Left ventricle myocardium inferior (tissue), 1 donor: Measurements from ENCODE around the gene CATSPER3. TPM values are rescaled to one million over a fixed set of nuclear protein-coding genes. Genes with fewer than 3 reads are reported as not detected.

Source experiments
- DNase-seq: peaks from one replicate; pipeline ENCODE4 v3.0.0-alpha.2; 2020
- H3K27ac ChIP-seq: fragments of 200-600 bp; replicated peaks from 2 replicates; pipeline ENCODE4 v1.8.0; 2021
- H3K27me3 ChIP-seq: fragments of 200-600 bp; 2 replicates; pipeline ENCODE4 v1.8.0; 2021; ENCODE audit warnings: low read depth
- H3K36me3 ChIP-seq: fragments of 200-600 bp; 2 replicates; pipeline ENCODE4 v1.8.0; 2021
- H3K4me1 ChIP-seq: fragments of 200-600 bp; 2 replicates; pipeline ENCODE4 v1.8.0; 2021
- H3K4me3 ChIP-seq: fragments of 200-600 bp; 2 replicates; pipeline ENCODE4 v1.8.0; 2021; ENCODE audit warnings: mild to moderate bottlenecking, moderate library complexity
- H3K9me3 ChIP-seq: fragments of 200-600 bp; replicated peaks from 2 replicates; pipeline ENCODE4 v1.8.0; 2021
- intact Hi-C: fragments of 100-400 bp; cut with micrococcal nuclease; formaldehyde crosslinking; loops from one replicate; pipeline ENCODE4 v1.11.0; 2022
- total RNA-seq: library from RNA; stranded (reverse); fragmentation: NEBNext Ultra II Directional; extraction: Animal tissue kit (Norgen Biotek cat#: 25700); gene quantifications from one replicate; pipeline ENCODE4 v1.2.1, GENCODE V29; 2021
- TF ChIP-seq, protein P1 (sequence below): fragments of 200-600 bp; IDR thresholded peaks from 2 replicates; pipeline ENCODE4 v1.8.0; 2021; ENCODE audit warnings: antibody characterized with exemption, mild to moderate bottlenecking, borderline replicate concordance
- donor health status: DM: no; HTN: yes; CAD: no; lungs with severe emphysema.

Gene CATSPER3
- total RNA-seq, 1 donor from 2014 or later, result 0.49 TPM

DNA sequence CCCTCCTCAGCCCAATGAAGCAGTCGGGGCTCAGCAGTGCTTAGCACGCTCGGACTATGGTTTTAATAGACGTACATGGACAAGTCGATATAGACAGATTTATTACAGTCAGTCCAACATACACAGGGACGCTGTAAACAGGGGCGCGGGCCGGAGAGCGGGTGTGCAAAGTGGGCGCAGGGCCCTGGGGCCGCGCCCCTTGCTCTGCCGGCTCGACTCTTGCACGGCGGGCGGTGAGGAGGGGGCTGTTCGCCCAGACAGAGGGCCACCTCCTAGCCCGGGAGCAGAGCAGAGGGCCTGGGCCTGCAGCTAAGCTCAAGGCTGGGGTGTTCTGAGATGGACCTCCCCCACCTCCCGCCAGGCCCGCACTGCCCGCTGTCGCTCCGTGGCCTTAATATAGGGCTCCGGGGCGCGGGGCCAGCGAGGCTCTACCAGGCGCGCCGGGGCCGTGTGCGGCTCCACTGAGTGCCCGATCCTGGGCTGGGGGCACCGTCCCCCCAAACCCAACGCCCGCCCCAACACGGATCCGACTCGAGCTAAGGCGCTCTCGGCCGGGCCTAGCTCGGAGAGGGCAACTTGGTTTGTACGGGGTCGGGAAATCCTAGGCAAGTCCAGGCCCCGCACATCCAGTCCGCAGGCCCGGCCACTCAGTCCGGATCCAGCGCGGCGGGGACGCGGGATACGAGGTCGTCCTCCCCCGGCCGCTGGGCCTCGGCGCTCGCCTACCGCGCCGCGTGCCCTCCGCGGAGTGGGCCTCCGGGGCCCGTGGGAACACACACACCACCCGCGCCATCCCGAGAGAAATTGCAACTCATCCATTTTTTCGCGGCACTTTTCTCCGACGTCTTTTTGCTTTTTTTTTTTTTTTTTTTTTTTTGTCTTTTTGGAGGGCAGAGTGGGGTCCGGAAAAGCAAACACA, 60.2 kb downstream of the CATSPER3 start:
- intact Hi-C loops, result no loop called here
- Histone ChIP-seq H3K27ac (no peak overlapping the region), H3K9me3 (no peaks in the 10 kb centered on the region), H3K36me3 (no peaks in the 10 kb centered on the region), H3K27me3 (peaks cover 93% of the 10 kb centered on the region), H3K4me3 (no peak overlapping the region), H3K4me1 (peaks cover 35% of the 10 kb centered on the region)
- DNase-seq, result no peak
- TF ChIP-seq, protein P1, sequence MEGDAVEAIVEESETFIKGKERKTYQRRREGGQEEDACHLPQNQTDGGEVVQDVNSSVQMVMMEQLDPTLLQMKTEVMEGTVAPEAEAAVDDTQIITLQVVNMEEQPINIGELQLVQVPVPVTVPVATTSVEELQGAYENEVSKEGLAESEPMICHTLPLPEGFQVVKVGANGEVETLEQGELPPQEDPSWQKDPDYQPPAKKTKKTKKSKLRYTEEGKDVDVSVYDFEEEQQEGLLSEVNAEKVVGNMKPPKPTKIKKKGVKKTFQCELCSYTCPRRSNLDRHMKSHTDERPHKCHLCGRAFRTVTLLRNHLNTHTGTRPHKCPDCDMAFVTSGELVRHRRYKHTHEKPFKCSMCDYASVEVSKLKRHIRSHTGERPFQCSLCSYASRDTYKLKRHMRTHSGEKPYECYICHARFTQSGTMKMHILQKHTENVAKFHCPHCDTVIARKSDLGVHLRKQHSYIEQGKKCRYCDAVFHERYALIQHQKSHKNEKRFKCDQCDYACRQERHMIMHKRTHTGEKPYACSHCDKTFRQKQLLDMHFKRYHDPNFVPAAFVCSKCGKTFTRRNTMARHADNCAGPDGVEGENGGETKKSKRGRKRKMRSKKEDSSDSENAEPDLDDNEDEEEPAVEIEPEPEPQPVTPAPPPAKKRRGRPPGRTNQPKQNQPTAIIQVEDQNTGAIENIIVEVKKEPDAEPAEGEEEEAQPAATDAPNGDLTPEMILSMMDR, result no peak

DNA sequence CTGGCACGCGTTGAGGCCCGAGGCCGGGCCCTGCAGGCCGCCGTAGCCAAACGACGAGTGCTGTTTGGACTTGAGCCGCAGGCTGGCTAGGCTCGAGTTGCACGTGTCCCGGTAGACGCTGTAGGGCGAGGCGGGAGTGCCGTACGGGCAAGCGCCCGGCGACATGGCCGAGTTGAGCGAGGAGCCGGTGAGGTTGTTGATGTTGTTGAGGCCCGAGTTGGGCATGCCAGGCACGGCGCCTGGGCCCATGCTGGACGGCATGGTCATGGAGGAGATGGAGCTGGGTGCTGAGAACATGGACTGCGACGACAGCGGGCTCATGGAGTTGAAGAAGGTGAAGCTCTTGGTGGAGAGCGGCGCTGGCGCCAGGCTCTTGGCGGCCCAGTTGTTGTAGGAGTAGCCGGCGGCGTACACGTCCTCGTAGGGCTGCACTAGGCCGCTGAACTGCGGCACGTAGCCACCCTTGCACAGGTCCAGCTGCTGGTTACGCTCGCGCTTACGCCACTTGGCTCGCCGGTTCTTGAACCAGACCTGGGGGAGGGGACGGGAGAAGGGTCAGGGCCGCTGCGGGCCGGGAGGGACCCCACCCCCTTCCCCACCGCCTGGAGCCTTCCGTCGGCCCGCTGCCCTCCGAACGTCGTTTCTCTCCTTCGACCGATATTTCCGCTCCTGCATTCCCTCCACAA, 61.2 kb downstream of the CATSPER3 start:
- TF ChIP-seq, protein P1, result no peak
- Histone ChIP-seq H3K27ac (no peak overlapping the region), H3K36me3 (no peaks in the 10 kb centered on the region), H3K4me3 (no peak overlapping the region), H3K4me1 (peaks cover 45% of the 10 kb centered on the region), H3K27me3 (peaks cover 100% of the 10 kb centered on the region), H3K9me3 (no peaks in the 10 kb centered on the region)
- intact Hi-C loops, result no loop called here
- no peak for DNase-seq

DNA sequence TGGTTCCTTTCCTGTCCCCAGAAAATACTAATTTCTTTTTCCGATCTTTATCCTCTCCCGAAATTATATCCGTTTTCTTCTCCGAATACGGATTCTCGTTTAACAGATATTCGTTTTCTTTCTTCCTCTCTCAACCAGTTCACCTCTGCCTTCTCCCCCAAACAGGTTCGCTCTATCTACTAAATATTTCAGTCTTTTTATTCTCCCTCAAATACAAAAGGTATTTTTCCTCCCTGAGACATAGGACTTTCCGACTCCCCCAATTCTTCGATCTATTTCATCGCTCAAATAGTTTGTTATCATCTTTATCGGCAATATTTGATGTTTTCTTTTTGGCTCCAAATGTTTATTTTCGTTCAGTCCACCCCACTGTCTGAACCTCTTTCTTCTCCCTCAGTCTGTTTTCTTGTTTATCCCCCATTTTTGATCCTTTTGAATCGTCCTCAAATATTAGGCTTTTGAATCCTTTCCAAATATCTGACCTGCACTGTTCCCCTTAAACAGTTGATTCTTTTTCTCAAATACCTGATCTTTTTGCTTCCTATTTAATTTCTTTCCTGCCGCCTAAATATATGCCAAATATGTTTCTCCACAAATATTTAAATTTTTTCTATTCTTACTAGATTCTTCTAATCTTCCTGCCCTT, 61.9 kb downstream of the CATSPER3 start:
- no peaks in the 10 kb centered on the region for H3K36me3 ChIP-seq
- peaks cover 52% of the 10 kb centered on the region for H3K4me1 ChIP-seq
- DNase-seq, result no peak
- H3K27ac ChIP-seq, result no peak overlapping the region
- no peaks in the 10 kb centered on the region for H3K9me3 ChIP-seq
- no peak overlapping the region for H3K4me3 ChIP-seq
- peaks cover 100% of the 10 kb centered on the region for H3K27me3 ChIP-seq
- intact Hi-C loops, result no loop called here
- TF ChIP-seq, protein P1, result no peak

DNA sequence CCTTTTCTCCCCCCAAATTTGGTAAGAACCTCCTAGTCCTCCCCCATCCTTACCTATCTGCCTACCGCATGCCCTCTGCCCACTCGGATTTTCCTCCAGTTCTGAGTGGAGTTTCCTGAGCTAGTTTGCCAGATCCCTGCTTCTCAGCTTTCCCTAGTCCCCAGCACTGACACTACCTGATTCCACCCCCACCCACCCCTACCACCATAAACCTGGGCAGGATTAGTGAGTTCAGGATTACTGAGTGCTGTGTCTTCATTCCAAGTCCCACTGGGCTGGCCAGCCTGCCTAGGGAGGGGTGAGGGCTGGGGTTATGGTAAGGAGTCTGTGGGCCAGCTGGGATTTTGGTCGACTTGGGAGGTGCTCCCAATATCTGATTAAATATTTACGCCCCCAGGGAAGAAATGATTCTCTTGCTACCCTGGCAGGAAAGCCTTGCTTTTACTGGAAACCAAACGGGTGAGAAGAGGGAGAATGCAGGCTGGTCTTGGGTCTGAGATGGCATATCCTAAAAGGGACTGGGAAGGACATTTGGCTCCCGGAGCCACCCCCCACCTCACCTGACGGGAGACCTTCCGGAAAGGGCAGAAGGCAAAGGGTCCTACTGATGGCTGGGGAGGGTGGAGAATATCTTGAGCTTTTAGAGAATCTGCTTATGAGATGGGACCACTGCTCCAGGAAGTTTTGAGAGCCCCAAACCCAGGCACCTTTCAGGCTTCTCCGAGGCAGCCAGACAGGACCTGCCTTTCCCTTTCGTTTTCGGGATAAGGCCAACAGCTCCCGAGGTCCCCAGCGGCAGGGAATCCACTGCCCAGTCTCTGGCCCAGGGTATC, 62.6 kb downstream of the CATSPER3 start:
- Histone ChIP-seq H3K36me3 (no peaks in the 10 kb centered on the region), H3K27me3 (peaks cover 100% of the 10 kb centered on the region), H3K4me1 (peaks cover 53% of the 10 kb centered on the region), H3K27ac (no peak overlapping the region), H3K4me3 (peak overlapping the region; percentile 53), H3K9me3 (no peaks in the 10 kb centered on the region)
- TF ChIP-seq, protein P1, result no peak
- DNase-seq, result no peak
- intact Hi-C loops, result no loop called here
